ENCODE measurements around the gene ATRAID.

The ATRAID gene

DNA sequence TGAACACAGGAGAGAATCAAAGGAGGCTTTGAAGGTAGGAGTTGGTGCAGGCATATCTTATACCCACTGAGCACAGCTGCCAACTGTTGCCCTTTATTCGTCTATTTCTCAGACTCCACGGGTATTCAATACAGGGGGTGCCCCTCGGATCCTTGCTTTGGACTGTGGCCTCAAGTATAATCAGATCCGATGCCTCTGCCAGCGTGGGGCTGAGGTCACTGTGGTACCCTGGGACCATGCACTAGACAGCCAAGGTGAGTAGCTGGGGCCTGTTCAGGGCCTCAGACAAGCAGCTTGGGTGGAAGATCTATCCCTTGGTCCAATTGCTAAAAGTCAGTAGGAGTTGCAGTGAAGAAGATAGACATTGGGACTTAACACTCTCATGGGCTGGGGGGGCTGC is 10.6 kb downstream of the ATRAID start:
- Histone ChIP-seq H3K4me2 (ENCODE audit: insufficient read depth, low read length) (no peak overlapping the region), H3K79me2 (ENCODE audit: insufficient read depth, low read length) (peaks cover 41% of the 10 kb centered on the region), H3K27ac (ENCODE audit: low read length) (no peak overlapping the region), H3K4me1 (ENCODE audit: insufficient read depth, low read length) (peaks cover 17% of the 10 kb centered on the region), H3K9ac (ENCODE audit: low read depth, low read length) (no peak overlapping the region), H2AFZ (ENCODE audit: low read depth, low read length) (no peak overlapping the region), H3K4me3 (ENCODE audit: low read depth in 1 of 2, low read length in 2 of 2) (no peak overlapping the region), H4K20me1 (ENCODE audit: insufficient read depth, low read length) (peaks cover 7% of the 10 kb centered on the region; the same call in 1 of the 2 replicates), H3K27me3 (ENCODE audit: insufficient read depth, low read length, poor library complexity) (no peaks in the 10 kb centered on the region), H3K36me3 (ENCODE audit: insufficient read depth, low read length) (peaks cover 89% of the 10 kb centered on the region), H3K9me3 (ENCODE audit: insufficient read depth, low read length, severe bottlenecking) (no peaks in the 10 kb centered on the region)
- no peak for DNase-seq
- TF ChIP-seq EZH2 (IDR thresholded peaks at IDR 0.05; ENCODE audit: borderline replicate concordance, low read depth, low read length, severe bottlenecking), result no peak
- TF ChIP-seq, protein P1, sequence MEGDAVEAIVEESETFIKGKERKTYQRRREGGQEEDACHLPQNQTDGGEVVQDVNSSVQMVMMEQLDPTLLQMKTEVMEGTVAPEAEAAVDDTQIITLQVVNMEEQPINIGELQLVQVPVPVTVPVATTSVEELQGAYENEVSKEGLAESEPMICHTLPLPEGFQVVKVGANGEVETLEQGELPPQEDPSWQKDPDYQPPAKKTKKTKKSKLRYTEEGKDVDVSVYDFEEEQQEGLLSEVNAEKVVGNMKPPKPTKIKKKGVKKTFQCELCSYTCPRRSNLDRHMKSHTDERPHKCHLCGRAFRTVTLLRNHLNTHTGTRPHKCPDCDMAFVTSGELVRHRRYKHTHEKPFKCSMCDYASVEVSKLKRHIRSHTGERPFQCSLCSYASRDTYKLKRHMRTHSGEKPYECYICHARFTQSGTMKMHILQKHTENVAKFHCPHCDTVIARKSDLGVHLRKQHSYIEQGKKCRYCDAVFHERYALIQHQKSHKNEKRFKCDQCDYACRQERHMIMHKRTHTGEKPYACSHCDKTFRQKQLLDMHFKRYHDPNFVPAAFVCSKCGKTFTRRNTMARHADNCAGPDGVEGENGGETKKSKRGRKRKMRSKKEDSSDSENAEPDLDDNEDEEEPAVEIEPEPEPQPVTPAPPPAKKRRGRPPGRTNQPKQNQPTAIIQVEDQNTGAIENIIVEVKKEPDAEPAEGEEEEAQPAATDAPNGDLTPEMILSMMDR (IDR thresholded peaks at IDR 0.05; ENCODE audit: borderline replicate concordance, extremely low read depth, low read length, poor library complexity, severe bottlenecking), result no peak
- ATAC-seq (ENCODE audit: insufficient read depth, low read depth), result no peak

DNA sequence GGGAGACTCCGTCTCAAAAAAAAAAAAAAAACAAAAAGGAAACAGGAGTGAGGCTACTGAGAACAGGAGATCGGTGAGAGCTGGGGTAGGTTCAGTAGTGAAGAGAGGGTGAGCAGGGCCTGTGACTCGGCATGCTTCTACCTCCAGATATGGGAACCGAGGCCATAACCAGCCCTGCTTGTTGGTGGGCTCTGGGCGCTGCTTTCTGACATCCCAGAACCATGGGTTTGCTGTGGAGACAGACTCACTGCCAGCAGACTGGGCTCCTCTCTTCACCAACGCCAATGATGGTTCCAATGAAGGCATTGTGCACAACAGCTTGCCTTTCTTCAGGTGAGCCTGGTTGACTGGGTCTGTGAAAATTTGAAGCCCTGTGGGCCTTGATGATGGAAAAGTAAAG is 11.6 kb downstream of the ATRAID start:
- peaks cover 94% of the 10 kb centered on the region for H3K36me3 ChIP-seq (ENCODE audit: insufficient read depth, low read length)

DNA sequence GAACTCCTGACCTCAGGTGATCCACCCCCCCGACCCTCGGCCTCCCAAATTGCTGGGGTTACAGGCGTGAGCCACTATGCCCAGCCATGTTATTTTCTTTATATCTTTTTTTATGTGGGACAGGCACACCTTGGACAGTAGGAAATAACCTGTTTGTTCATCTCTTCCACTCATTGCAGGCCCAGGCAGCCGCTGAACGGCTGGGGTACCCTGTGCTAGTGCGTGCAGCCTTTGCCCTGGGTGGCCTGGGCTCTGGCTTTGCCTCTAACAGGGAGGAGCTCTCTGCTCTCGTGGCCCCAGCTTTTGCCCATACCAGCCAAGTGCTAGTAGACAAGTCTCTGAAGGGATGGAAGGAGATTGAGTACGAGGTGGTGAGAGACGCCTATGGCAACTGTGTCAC is 13.7 kb downstream of the ATRAID start:
- no peak overlapping the region for H2AFZ ChIP-seq (ENCODE audit: low read depth, low read length)
- H3K27ac ChIP-seq (ENCODE audit: low read length), result no peak overlapping the region
- no peaks in the 10 kb centered on the region for H3K9me3 ChIP-seq (ENCODE audit: insufficient read depth, low read length, severe bottlenecking)
- no peak overlapping the region for H3K4me3 ChIP-seq (ENCODE audit: low read depth in 1 of 2, low read length in 2 of 2)
- H3K9ac ChIP-seq (ENCODE audit: low read depth, low read length), result no peak overlapping the region
- no peak for DNase-seq
- H4K20me1 ChIP-seq (ENCODE audit: insufficient read depth, low read length), result peaks cover 7% of the 10 kb centered on the region; the same call in 1 of the 2 replicates
- H3K79me2 ChIP-seq (ENCODE audit: insufficient read depth, low read length), result peaks cover 10% of the 10 kb centered on the region; the same call in 1 of the 2 replicates
- no peaks in the 10 kb centered on the region for H3K27me3 ChIP-seq (ENCODE audit: insufficient read depth, low read length, poor library complexity)
- H3K4me2 ChIP-seq (ENCODE audit: insufficient read depth, low read length), result no peak overlapping the region
- H3K4me1 ChIP-seq (ENCODE audit: insufficient read depth, low read length), result no peaks in the 10 kb centered on the region; the same call in 1 of the 2 replicates
- H3K36me3 ChIP-seq (ENCODE audit: insufficient read depth, low read length), result peaks cover 92% of the 10 kb centered on the region
- ATAC-seq (ENCODE audit: insufficient read depth, low read depth), result no peak
- TF ChIP-seq, protein P1 (IDR thresholded peaks at IDR 0.05; ENCODE audit: borderline replicate concordance, extremely low read depth, low read length, poor library complexity, severe bottlenecking), result no peak

More for the DNA sequence above, 11.6 kb downstream of the ATRAID start:
- ATAC-seq (ENCODE audit: insufficient read depth, low read depth) (no peak), DNase-seq (no peak)
- peaks cover 30% of the 10 kb centered on the region for H3K79me2 ChIP-seq (ENCODE audit: insufficient read depth, low read length)
- peaks cover 7% of the 10 kb centered on the region; the same call in 1 of the 2 replicates for H4K20me1 ChIP-seq (ENCODE audit: insufficient read depth, low read length)
- H3K4me3 ChIP-seq (ENCODE audit: low read depth in 1 of 2, low read length in 2 of 2), result no peak overlapping the region
- no peaks in the 10 kb centered on the region for H3K27me3 ChIP-seq (ENCODE audit: insufficient read depth, low read length, poor library complexity)
- no peak overlapping the region for H3K27ac ChIP-seq (ENCODE audit: low read length)
- H3K4me1 ChIP-seq (ENCODE audit: insufficient read depth, low read length), result peaks cover 10% of the 10 kb centered on the region
- H2AFZ ChIP-seq (ENCODE audit: low read depth, low read length), result no peak overlapping the region
- H3K9ac ChIP-seq (ENCODE audit: low read depth, low read length), result no peak overlapping the region
- no peak overlapping the region for H3K4me2 ChIP-seq (ENCODE audit: insufficient read depth, low read length)
- H3K9me3 ChIP-seq (ENCODE audit: insufficient read depth, low read length, severe bottlenecking), result no peaks in the 10 kb centered on the region
- no peak for TF ChIP-seq EZH2 (IDR thresholded peaks at IDR 0.05; ENCODE audit: borderline replicate concordance, low read depth, low read length, severe bottlenecking)
- TF ChIP-seq, protein P1 (IDR thresholded peaks at IDR 0.05; ENCODE audit: borderline replicate concordance, extremely low read depth, low read length, poor library complexity, severe bottlenecking), result no peak

DNA sequence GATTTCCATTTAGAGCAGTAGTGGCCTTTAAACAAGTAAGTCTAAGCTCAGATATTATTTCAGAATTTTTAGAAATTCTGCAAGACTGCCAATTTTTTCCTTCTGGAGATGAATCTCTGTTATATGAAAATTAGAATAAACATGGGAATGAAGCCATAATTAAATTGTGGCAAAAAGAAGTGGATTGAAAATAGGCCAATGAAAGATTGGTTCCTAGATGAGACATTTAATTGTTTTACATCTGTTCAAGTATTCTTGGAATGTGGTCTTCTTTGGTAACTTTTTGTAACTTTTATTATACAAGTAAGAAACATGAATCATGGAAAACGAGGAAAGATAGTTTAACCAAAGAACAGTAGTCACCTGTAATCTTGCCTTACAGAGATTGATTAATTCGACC is 15.7 kb downstream of the ATRAID start:
- TF ChIP-seq, protein P1 (IDR thresholded peaks at IDR 0.05; ENCODE audit: borderline replicate concordance, extremely low read depth, low read length, poor library complexity, severe bottlenecking), result no peak
- no peak for TF ChIP-seq EZH2 (IDR thresholded peaks at IDR 0.05; ENCODE audit: borderline replicate concordance, low read depth, low read length, severe bottlenecking)
- H3K27ac ChIP-seq (ENCODE audit: low read length), result no peak overlapping the region
- no peaks in the 10 kb centered on the region for H3K4me1 ChIP-seq (ENCODE audit: insufficient read depth, low read length)
- H3K79me2 ChIP-seq (ENCODE audit: insufficient read depth, low read length), result no peaks in the 10 kb centered on the region
- ATAC-seq (ENCODE audit: insufficient read depth, low read depth) (no peak), DNase-seq (no peak)
- no peak overlapping the region for H3K4me2 ChIP-seq (ENCODE audit: insufficient read depth, low read length)
- H3K9me3 ChIP-seq (ENCODE audit: insufficient read depth, low read length, severe bottlenecking), result no peaks in the 10 kb centered on the region
- H4K20me1 ChIP-seq (ENCODE audit: insufficient read depth, low read length), result peaks cover 13% of the 10 kb centered on the region; the same call in 1 of the 2 replicates
- peaks cover 94% of the 10 kb centered on the region for H3K36me3 ChIP-seq (ENCODE audit: insufficient read depth, low read length)
- H3K27me3 ChIP-seq (ENCODE audit: insufficient read depth, low read length, poor library complexity), result no peaks in the 10 kb centered on the region
- no peak overlapping the region for H3K9ac ChIP-seq (ENCODE audit: low read depth, low read length)
- H2AFZ ChIP-seq (ENCODE audit: low read depth, low read length), result no peak overlapping the region
- no peak overlapping the region for H3K4me3 ChIP-seq (ENCODE audit: low read depth in 1 of 2, low read length in 2 of 2)
